Stomach smooth muscle (tissue), 2 donors: ENCODE results near the gene EGR2.

ENCODE experiments used
- H3K27ac ChIP-seq: one replicate; pipeline ENCODE4 v1.7.0; 2013; ENCODE audit warnings: mild to moderate bottlenecking, low read length, inconsistent platforms
- H3K27me3 ChIP-seq, 2 donors: one replicate each; pipeline ENCODE4 v1.7.0; 2013; ENCODE audit warnings: low read length in 2 of 2; ENCODE audit not compliant: insufficient read depth in 2 of 2, control insufficient read depth in 1 of 2
- H3K36me3 ChIP-seq, 2 donors: one replicate each; pipeline ENCODE4 v1.7.0; 2013; ENCODE audit warnings: low read length in 2 of 2; ENCODE audit not compliant: control insufficient read depth in 2 of 2, insufficient read depth in 2 of 2
- H3K4me1 ChIP-seq: one replicate; pipeline ENCODE4 v1.7.0; 2013; ENCODE audit warnings: low read length; ENCODE audit not compliant: control insufficient read depth, insufficient read depth
- H3K4me3 ChIP-seq, 2 donors: one replicate each; pipeline ENCODE4 v1.7.0; 2013; ENCODE audit warnings: low read length in 2 of 2
- H3K9ac ChIP-seq, 2 donors: one replicate each; pipeline ENCODE4 v1.7.0; 2013; ENCODE audit warnings: low read length in 2 of 2, mild to moderate bottlenecking in 1 of 2
- H3K9me3 ChIP-seq, 2 donors: one replicate each; pipeline ENCODE4 v1.7.0; 2013; ENCODE audit warnings: low read length in 2 of 2; ENCODE audit not compliant: control insufficient read depth in 2 of 2
- donor health status: healthy.
- donor health status: Pancreatic carcinoma.

Gene EGR2

GRCh38 chr10:62811159-62811875 lies 4.8 kb downstream of the EGR2 start:
- Histone ChIP-seq H3K27me3 (peaks cover 15 to 18% of the 10 kb centered on the region in 2 donors), H3K4me1 (peaks cover 26% of the 10 kb centered on the region), H3K9ac (no peak overlapping the region), H3K9me3 (no peaks in the 10 kb centered on the region), H3K27ac (no peak overlapping the region), H3K36me3 (peaks cover 0 to 2% of the 10 kb centered on the region in 2 donors), H3K4me3 (no peak overlapping the region)

GRCh38 chr10:62810156-62810902 lies 5.8 kb downstream of the EGR2 start:
- no peak overlapping the region for H3K27ac ChIP-seq
- peaks cover 10 to 13% of the 10 kb centered on the region in 2 donors for H3K27me3 ChIP-seq
- H3K36me3 ChIP-seq, result peaks cover 0 to 2% of the 10 kb centered on the region in 2 donors
- no peak overlapping the region for H3K4me3 ChIP-seq
- H3K4me1 ChIP-seq, result peaks cover 20% of the 10 kb centered on the region
- no peaks in the 10 kb centered on the region for H3K9me3 ChIP-seq
- H3K9ac ChIP-seq, result no peak overlapping the region

GRCh38 chr10:62806251-62806650 lies 9.9 kb downstream of the EGR2 start:
- no peaks in the 10 kb centered on the region for H3K27me3 ChIP-seq
- no peak overlapping the region for H3K9ac ChIP-seq
- H3K9me3 ChIP-seq, result no peaks in the 10 kb centered on the region
- H3K4me1 ChIP-seq, result peaks cover 17% of the 10 kb centered on the region
- peak overlapping the region; percentile 41 to 96 for H3K4me3 ChIP-seq
- H3K36me3 ChIP-seq, result no peaks in the 10 kb centered on the region
- no peak overlapping the region for H3K27ac ChIP-seq

DNA sequence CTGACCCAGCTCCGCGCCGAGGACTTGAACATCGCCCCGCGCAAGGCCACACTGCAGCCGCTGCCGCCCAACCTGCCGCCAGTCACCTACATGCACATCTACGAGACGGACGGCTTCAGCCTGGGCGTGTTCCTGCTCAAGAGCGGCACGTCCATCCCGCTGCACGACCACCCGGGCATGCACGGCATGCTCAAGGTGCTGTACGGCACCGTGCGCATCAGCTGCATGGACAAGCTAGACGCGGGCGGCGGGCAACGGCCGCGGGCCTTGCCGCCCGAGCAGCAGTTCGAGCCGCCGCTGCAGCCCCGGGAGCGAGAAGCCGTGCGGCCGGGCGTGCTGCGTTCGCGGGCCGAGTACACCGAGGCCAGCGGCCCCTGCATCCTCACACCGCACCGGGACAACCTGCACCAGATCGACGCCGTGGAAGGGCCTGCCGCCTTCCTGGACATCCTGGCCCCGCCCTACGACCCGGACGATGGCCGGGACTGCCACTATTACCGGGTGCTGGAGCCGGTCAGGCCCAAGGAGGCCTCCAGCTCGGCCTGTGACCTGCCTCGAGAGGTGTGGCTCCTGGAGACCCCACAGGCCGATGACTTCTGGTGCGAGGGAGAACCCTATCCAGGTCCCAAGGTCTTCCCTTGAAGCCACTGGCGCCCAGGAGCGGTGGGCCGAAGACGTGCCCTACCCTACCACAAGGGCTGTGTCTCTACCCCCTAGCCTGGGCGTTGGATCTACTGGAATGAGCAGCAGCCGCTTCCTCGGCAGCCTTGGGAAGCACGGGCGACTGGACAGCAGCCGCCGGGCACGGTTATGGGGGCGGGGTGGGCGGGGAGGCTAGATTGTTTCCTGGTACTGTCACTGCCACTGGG lies 10.7 kb downstream of the EGR2 start:
- Histone ChIP-seq H3K27ac (peak overlapping the region; percentile 95), H3K36me3 (no peaks in the 10 kb centered on the region), H3K9me3 (no peaks in the 10 kb centered on the region), H3K4me1 (peaks cover 17% of the 10 kb centered on the region), H3K9ac (peak overlapping the region; percentile 90 to 92), H3K27me3 (no peaks in the 10 kb centered on the region), H3K4me3 (peak overlapping the region; percentile 83 to 96)

DNA sequence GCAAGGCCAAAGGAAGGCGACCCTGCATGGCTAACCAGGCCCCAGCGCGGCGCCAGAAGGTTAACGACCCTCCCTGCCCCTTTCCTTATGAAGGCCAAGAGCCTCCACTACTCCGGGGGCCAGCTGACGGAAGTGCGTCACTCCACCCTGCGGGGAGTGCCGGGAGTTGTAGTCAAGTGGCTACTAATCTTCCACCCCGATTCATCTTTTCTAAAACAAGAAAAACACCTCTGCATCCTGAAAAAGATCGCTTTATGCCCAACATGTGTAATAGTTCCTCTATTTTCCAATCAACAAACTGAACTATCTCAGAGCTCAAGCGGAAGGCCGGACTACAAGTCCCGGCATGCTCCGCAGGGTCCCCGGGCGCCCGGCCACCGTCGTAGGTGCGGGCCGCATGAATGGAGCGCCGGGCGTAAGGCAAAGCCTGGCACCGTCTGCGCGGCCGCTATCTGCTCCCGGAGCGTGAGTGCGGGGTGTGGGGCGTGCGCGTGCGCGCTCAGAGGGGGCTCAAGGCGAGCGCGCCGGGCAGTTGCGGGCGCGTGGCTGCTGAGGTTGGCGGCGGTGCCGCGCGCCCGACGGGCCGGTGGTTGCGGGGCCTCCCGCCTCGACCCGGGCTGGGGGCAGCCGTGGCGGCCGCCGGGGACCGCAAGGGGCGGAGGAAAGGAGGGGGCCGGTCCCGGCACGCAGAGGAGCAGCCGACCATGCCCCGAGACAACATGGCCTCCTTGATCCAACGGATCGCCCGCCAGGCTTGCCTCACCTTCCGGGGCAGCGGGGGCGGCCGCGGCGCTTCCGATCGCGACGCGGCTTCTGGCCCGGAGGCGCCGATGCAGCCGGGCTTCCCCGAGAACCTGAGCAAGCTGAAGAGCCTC lies 11.6 kb downstream of the EGR2 start, which contains the start of gene ADO:
TSS of gene ADO (plus strand) at position 365 of the 875 bp plus-strand sequence. CDS start at position 705, 340 bp downstream.
- Histone ChIP-seq H3K36me3 (no peaks in the 10 kb centered on the region), H3K4me3 (peak within 1 kb of the TSS; percentile 83 to 96), H3K27ac (peak within 1 kb of the TSS; percentile 95), H3K4me1 (peaks cover 17% of the 10 kb centered on the region), H3K27me3 (no peaks in the 10 kb centered on the region), H3K9me3 (no peaks in the 10 kb centered on the region), H3K9ac (peak within 1 kb of the TSS; percentile 90 to 92)

- peak overlapping the region; percentile 83 to 96 for H3K4me3 ChIP-seq
Measured at GRCh38 chr10:62803724-62804355, 12.3 kb downstream of the EGR2 start.

DNA sequence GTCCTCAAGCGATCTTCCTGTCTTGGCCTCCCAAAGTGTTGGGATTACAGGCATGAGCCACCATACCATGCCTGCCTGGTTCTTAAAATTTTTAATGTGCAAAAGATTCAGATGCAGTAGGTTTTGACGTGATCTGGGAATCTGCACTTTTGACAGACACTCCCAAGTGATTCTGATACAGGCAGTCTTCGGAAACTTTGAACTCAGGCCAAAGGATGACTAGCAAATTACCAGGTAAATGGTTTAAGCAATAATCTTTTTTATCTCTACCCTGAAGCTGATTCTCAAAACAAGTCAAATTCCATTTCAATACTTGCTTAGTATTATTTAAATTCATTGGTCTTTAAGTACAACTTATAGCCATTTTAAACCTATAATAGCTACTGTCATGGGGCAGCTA lies 14.3 kb downstream of the EGR2 start:
- Histone ChIP-seq H3K27me3 (no peaks in the 10 kb centered on the region), H3K9ac (no peak overlapping the region), H3K4me1 (peaks cover 12% of the 10 kb centered on the region), H3K27ac (no peak overlapping the region), H3K36me3 (no peaks in the 10 kb centered on the region), H3K9me3 (no peaks in the 10 kb centered on the region), H3K4me3 (no peak overlapping the region)

More at GRCh38 chr10:62803724-62804355, 12.3 kb downstream of the EGR2 start:
- Histone ChIP-seq H3K4me1 (peaks cover 17% of the 10 kb centered on the region), H3K36me3 (no peaks in the 10 kb centered on the region), H3K9me3 (no peaks in the 10 kb centered on the region), H3K27ac (peak overlapping the region; percentile 95), H3K27me3 (no peaks in the 10 kb centered on the region), H3K9ac (peak overlapping the region; percentile 90 to 92)

DNA sequence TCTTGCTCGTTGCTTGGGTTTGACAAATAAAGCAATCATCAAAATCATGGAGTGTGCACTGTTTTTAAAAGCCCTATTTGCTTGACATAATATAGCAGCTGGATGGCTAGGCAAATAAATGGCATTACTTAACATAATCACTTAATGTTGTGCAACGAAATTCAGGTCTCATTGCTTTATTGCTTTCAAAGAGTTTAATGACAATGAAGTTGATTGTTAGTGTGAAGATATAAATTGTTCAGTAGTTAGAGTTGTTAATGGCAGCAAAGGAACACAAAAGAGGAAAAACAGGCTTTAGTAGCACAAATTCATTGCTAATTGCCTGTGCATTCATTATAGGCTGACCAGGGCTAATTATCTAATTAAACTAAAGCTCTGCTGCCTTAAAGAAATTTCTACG lies 19.3 kb downstream of the EGR2 start:
- Histone ChIP-seq H3K27me3 (no peaks in the 10 kb centered on the region), H3K4me1 (no peaks in the 10 kb centered on the region)

DNA sequence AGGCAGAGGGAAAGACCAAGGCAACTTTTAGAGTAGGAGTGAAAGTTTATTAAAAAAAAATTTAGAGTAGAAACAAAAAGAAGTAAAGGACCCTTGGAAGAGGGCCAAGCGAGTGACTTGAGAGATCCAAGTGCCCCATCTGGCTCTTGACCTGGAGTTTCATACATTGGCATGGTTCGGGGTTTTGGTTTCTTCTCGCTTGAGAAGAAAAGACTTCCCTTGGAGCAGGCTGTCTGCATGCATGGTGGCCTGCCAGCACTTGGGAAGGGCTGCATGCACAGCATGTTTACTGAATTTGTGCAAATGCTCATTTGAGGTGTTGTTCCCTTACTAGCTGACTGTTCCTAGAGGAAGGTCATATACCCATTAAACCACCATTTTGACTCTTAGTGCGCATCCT lies 20.4 kb downstream of the EGR2 start:
- H3K27ac ChIP-seq, result no peak overlapping the region
- H3K36me3 ChIP-seq, result no peaks in the 10 kb centered on the region
- no peaks in the 10 kb centered on the region for H3K4me1 ChIP-seq
- H3K27me3 ChIP-seq, result no peaks in the 10 kb centered on the region
- H3K4me3 ChIP-seq, result no peak overlapping the region
- H3K9me3 ChIP-seq, result no peaks in the 10 kb centered on the region
- no peak overlapping the region for H3K9ac ChIP-seq

More for the DNA sequence above, 19.3 kb downstream of the EGR2 start:
- no peak overlapping the region for H3K27ac ChIP-seq
- no peak overlapping the region for H3K4me3 ChIP-seq
- no peak overlapping the region for H3K9ac ChIP-seq
- no peaks in the 10 kb centered on the region for H3K9me3 ChIP-seq
- H3K36me3 ChIP-seq, result no peaks in the 10 kb centered on the region
